Upper lobe of left lung (tissue), 6 donors: ENCODE data around the gene ASIC3. TPM values are rescaled to one million over a fixed set of nuclear protein-coding genes. Genes with fewer than 3 reads are reported as not detected.
"Not testable (repeated sequence)": the region's sequence is repeated elsewhere in the genome, so short reads cannot be mapped to it uniquely, and the experiment has no call there.

Source experiments
- ATAC-seq, 2 donors: fragments of 200-7000 bp; cut with Tn5 transposase; one replicate each; pipeline ENCODE4 v1.9.1; 2022; ENCODE audit warnings: mild to moderate bottlenecking in 2 of 2, moderate library complexity in 2 of 2; ENCODE audit not compliant: low FRiP score in 2 of 2
- DNase-seq, 2 donors: peaks; one replicate each; pipeline ENCODE4 v3.0.0-alpha.2; 2019 to 2020
- H3K27ac ChIP-seq, 4 donors: fragments of 200-600 bp; sonication (generic); one replicate each; pipeline ENCODE4 v1.5.1; 2016 to 2019
- H3K27me3 ChIP-seq, 4 donors: fragments of 200-600 bp; sonication (generic); one replicate each; pipeline ENCODE4 v1.5.1; 2017 to 2019
- H3K36me3 ChIP-seq, 4 donors: fragments of 200-600 bp; sonication (generic); one replicate each; pipeline ENCODE4 v1.5.1; 2016 to 2019
- H3K4me1 ChIP-seq, 4 donors: fragments of 200-600 bp; sonication (generic); one replicate each; pipeline ENCODE4 v1.5.1; 2018 to 2019
- H3K4me3 ChIP-seq, 4 donors: fragments of 200-600 bp; sonication (generic); one replicate each; pipeline ENCODE4 v1.5.1; 2017 to 2019; ENCODE audit warnings: mild to moderate bottlenecking in 2 of 4, moderate library complexity in 1 of 4
- H3K9me3 ChIP-seq, 4 donors: fragments of 200-600 bp; sonication (generic); one replicate each; pipeline ENCODE4 v1.5.1; 2018 to 2019
- EP300 ChIP-seq, 4 donors: sonication (generic); formaldehyde crosslinking; IDR thresholded peaks; one replicate each; pipeline ENCODE4 v1.5.1; 2017; ENCODE audit warnings: antibody characterized with exemption in 4 of 4, control low read depth in 2 of 4
- POLR2A ChIP-seq, 4 donors: fragments of 450-650 bp; IDR thresholded peaks; one replicate each; pipeline ENCODE4 v1.5.1; 2016 to 2017; ENCODE audit warnings: antibody characterized with exemption in 4 of 4, mild to moderate bottlenecking in 2 of 4
- POLR2AphosphoS5 ChIP-seq, 2 donors: sonication (generic); formaldehyde crosslinking; IDR thresholded peaks; one replicate each; pipeline ENCODE4 v1.5.1; 2017; ENCODE audit warnings: antibody characterized with exemption in 2 of 2
- WGBS, 2 donors: methylation state at CpG; one replicate each; pipeline ENCODE4 v1.1.5; 2017 to 2018; 5-methylcytosine and 5-hydroxymethylcytosine counted together
- total RNA-seq, 6 donors: library from RNA; depleted of rRNA in 4 of 6; stranded (reverse); fragments of >200 nt in 4 of 6; gene quantifications; one replicate each; pipeline versions ENCODE4 v1.1.0 to v1.2.1, GENCODE V29; 2016 to 2021
- TF ChIP-seq, protein P1 (sequence below), 6 experiments: fragments of 450-650 bp in 4 of 6; fragments of 200-600 bp in 2 of 6; sonication (generic) in 2 of 6; IDR thresholded peaks; one replicate each; pipeline ENCODE4 v1.5.1; 2016 to 2019; ENCODE audit warnings: antibody characterized with exemption in 6 of 6
- donor health status: DM: no; HTN: no; CAD: no; lungs with moderate emphysema.
- donor health status: DM: no; HTN: yes; CAD: no; lungs with severe emphysema.

Gene ASIC3
- total RNA-seq, 6 donors from 2014 or later = 2.1 to 37.7 (median 4.0) TPM

DNA sequence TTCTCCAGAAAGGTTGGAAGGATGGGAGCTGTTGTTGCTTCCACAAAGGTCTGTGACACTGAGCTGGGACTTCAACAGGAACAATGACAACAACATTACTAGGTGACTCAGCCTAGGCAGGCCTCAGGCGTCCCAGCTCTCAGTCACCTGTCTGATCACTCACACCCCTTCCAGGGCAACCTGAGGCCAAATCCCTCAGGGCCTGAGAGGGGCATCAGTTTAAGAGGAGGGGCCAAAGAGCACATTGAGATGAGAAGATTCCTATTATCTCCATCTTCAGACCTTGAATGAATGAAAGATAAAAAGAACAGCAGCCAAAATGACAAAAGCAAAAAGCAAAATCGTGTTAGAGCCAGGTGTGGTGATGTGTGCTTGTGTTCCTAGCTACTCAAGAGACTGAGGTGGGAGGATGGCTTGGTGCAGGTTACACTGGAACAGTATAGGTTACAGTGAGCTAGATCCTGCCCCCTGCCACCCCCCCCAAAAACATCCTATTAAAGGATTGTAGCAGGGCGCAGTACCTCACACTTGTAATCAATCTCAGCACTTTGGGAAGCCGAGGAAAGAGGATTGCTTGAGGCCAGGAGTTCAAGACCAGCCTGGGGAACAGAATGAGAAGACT lies 23.8 kb upstream of the ASIC3 start, which contains the start of gene ATG9B:
Gene ATG9B (minus strand): TSS at position 60 of the 622 bp plus-strand sequence. CDS start 71 bp downstream, outside the sequence.
- Histone ChIP-seq H3K27me3 (peaks cover 0 to 3% (median 1%) of the 10 kb centered on the region in 4 donors), H3K36me3 (no peaks in the 10 kb centered on the region), H3K4me3 (no peak within 1 kb of the TSS), H3K27ac (no peak within 1 kb of the TSS), H3K9me3 (no peaks in the 10 kb centered on the region), H3K4me1 (peaks cover 10 to 19% (median 13%) of the 10 kb centered on the region in 4 donors)
- DNase-seq (no peak), ATAC-seq (no peak)
- TF ChIP-seq POLR2AphosphoS5 (IDR thresholded peaks at IDR 0.05) = no peak
- TF ChIP-seq, protein P1, sequence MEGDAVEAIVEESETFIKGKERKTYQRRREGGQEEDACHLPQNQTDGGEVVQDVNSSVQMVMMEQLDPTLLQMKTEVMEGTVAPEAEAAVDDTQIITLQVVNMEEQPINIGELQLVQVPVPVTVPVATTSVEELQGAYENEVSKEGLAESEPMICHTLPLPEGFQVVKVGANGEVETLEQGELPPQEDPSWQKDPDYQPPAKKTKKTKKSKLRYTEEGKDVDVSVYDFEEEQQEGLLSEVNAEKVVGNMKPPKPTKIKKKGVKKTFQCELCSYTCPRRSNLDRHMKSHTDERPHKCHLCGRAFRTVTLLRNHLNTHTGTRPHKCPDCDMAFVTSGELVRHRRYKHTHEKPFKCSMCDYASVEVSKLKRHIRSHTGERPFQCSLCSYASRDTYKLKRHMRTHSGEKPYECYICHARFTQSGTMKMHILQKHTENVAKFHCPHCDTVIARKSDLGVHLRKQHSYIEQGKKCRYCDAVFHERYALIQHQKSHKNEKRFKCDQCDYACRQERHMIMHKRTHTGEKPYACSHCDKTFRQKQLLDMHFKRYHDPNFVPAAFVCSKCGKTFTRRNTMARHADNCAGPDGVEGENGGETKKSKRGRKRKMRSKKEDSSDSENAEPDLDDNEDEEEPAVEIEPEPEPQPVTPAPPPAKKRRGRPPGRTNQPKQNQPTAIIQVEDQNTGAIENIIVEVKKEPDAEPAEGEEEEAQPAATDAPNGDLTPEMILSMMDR (IDR thresholded peaks at IDR 0.05) = no peak
- TF ChIP-seq POLR2A (IDR thresholded peaks at IDR 0.05) = no peak
- TF ChIP-seq EP300 (IDR thresholded peaks at IDR 0.05) = no peak
- WGBS, 2 donors = 75 to 80% methylated on average over 4 of the region's 4 CpGs

DNA sequence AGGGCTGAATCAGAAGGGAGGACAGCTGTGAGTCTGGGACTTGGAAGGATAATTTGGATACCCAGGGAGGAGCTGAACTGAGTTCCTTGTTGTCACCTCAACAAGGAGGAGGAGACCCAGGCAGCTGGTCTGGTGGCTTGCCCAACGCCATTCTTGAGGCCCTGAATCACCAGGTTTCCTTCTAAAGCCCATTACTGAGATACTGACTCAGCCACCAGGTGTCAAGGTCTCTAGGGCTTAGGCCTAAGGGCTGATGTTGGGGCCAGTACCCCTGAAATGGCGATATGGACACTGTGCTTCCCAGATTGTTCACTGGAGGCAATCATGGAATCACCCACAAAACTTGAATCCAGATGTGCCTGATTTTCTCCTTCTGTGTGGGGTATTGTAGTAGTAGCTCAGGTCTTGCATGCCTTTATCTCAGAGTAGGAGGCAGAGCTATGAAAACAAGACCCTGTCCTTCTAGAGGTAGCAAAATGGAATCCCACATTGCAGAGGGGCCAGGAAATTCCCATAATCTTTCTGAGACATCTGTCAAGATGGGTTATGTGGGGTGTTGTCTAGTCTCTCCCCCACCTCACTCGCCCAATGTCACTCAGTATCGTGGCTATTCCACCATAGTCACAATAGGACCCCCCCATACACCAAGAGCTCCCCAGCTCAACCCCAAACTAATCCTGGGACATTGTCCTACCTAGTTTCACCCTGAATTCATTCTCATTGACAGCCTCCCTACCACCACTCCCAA lies 22.2 kb upstream of the ASIC3 start:
- Histone ChIP-seq H3K27ac (no peak overlapping the region), H3K4me3 (no peak overlapping the region), H3K27me3 (no peaks in the 10 kb centered on the region), H3K4me1 (peaks cover 10 to 28% (median 14%) of the 10 kb centered on the region in 4 donors), H3K9me3 (no peaks in the 10 kb centered on the region), H3K36me3 (no peaks in the 10 kb centered on the region)
- TF ChIP-seq POLR2AphosphoS5 (IDR thresholded peaks at IDR 0.05) (no peak), POLR2A (IDR thresholded peaks at IDR 0.05) (no peak)
- TF ChIP-seq, protein P1 (IDR thresholded peaks at IDR 0.05) = no peak
- DNase-seq = no peak
- 83 to 85% methylated on average over 4 of the region's 4 CpGs for WGBS, 2 donors
- ATAC-seq = no peak

DNA sequence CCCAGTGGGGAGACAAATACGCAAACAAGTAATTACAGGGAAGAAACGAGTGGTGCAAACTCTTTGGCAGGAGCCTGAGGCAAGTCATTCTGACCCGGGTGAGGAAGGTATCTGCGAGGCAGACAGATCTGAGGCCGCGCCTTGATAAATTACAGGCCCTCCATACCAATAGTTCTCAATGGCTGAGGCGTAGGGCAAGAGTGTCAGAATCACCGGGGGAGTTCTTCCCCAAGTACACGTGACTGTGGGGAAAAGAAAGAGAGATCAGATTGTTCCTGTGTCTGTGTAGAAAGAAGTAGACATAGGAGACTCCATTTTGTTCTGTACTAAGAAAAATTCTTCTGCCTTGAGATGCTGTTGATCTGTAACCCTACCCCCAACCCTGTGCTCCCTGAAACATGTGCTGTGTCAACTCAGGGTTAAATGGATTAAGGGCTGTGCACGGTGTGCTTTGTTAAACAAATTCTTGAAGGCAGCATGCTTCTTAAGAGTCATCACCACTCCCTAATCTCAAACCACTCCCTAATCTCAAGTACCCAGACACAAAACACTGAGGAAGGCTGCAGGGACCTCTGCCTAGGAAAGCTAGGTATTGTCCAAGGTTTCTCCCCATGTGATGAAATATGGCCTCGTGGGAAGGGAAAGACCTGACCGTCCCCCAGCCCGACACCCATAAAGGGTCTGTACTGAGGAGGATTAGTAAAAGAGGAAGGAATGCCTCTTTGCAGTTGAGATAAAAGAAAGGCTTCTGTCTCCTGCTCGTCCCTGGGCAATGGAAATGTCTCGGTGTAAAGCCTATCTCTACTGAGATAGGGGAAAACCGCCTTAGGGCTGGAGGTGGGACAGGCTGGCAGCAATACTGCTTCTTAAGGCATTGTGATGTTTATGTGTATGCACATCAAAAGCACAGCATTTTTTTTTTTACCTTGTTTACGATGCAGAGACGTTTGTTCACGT lies 21.3 kb upstream of the ASIC3 start:
- not testable (repeated sequence) for H3K36me3 ChIP-seq, H3K9me3 ChIP-seq, H3K27me3 ChIP-seq, ATAC-seq
- peak in 1 of 2 donors; percentile 38 for DNase-seq
- 43 to 55% methylated on average over 19 of the region's 19 CpGs for WGBS, 2 donors
- Histone ChIP-seq H3K4me1 (peaks cover 10 to 28% (median 14%) of the 10 kb centered on the region in 4 donors), H3K27ac (peak overlapping the region; percentile 65 to 87 (median 73)), H3K4me3 (peak overlapping the region in 3 of 4 donors; percentile 71 to 85 (median 80))

DNA sequence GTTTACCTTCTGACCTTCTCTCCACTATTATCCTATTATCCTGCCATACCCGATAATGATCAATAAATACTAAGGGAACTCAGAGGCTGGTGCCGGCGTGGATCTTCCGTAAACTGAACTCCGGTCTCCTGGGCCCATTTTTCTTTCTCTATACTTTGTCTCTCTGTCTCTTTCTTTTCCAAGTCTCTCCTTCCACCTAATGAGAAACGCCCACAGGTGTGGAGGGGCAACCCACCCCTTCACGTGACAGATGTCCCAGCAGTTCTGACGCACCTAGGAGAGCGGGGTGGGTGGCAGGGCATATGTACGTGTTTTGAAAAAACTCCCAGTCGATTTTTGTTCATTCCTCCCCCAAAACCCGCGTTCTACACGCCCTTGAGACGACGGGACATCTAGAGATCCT lies 20.6 kb upstream of the ASIC3 start:
- Histone ChIP-seq H3K4me3 (peak overlapping the region in 3 of 4 donors; percentile 71 to 85 (median 80)), H3K27ac (peak overlapping the region; percentile 65 to 87 (median 73)), H3K4me1 (peaks cover 10 to 28% (median 14%) of the 10 kb centered on the region in 4 donors)
- not testable (repeated sequence) for DNase-seq, ATAC-seq, H3K36me3 ChIP-seq, H3K9me3 ChIP-seq, H3K27me3 ChIP-seq
- TF ChIP-seq POLR2A (IDR thresholded peaks at IDR 0.05) = peak in 1 of 4 donors; percentile 57
- WGBS, 2 donors = 9 to 17% methylated on average over 16 of the region's 16 CpGs

DNA sequence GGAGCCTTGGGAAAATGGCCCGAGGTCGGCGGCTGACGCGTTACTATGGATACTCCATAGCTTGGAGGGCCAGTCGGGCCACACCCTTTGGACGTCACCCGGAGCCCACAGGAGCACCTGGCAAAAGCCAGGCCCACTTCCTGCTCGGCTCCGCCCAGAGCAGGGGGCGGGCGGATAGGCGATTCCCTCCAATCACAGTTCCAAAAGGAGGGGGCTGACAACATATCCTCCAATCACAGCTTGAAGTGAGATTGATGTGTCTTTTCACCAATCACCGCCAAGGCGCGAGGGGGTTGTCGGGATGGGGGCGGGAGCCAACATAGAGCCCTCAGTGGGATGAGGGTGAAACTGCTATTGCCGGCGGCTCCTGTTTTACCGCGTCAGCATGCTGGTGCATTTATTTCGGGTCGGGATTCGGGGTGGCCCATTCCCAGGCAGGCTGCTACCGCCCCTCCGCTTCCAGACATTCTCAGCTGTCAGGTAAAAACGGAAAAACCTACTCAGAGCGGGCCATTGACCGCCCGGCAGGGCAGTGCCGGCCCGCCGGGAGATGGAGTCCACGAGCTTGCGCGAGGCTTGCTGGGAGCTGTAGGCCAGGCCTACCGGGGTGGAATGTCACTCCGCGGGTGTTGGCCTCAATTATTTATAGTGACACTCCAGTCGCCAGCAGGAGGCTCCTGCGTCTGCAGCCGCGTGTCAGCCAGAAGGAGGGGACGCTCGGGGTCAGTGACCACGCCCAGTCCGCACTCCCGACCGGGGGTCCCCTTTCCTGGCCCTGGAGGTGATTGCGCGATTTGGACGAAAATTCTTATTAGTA lies 20.0 kb upstream of the ASIC3 start, which contains the start of gene ABCB8:
Gene ABCB8 (plus strand): TSS at position 320 of the 817 bp plus-strand sequence. CDS start 66 bp downstream, at position 386.
- peak; percentile 95 to 99 for DNase-seq
- peak within 1 kb of the TSS; percentile 70 to 87 (median 74) for H3K27ac ChIP-seq
- peak; percentile 96 to 99 for ATAC-seq
- WGBS, 2 donors = 0 to 1% methylated on average over 14 to 46 of the region's 53 CpGs
- H3K4me3 ChIP-seq = peak within 1 kb of the TSS; percentile 53 to 85 (median 76)
- H3K9me3 ChIP-seq = no peaks in the 10 kb centered on the region
- H3K4me1 ChIP-seq = peaks cover 10 to 28% (median 14%) of the 10 kb centered on the region in 4 donors
- peaks cover 0 to 6% (median 1%) of the 10 kb centered on the region in 4 donors for H3K36me3 ChIP-seq
- TF ChIP-seq POLR2AphosphoS5 (IDR thresholded peaks at IDR 0.05) (peak; percentile 72 to 74), POLR2A (IDR thresholded peaks at IDR 0.05) (peak in 3 of 4 donors; percentile 45 to 77 (median 73)), EP300 (IDR thresholded peaks at IDR 0.05) (no peak)
- TF ChIP-seq, protein P1 (IDR thresholded peaks at IDR 0.05) = peak; percentile 35 to 76 (median 65)
- no peaks in the 10 kb centered on the region for H3K27me3 ChIP-seq
